Lower lobe of right lung (tissue), 2 donors: ENCODE measurements around the gene SAG. TPM values are rescaled to one million over a fixed set of nuclear protein-coding genes. Genes with fewer than 3 reads are reported as not detected.

Source experiments
- ATAC-seq, 2 donors: fragments of 200-7000 bp; cut with Tn5 transposase; one replicate each; pipeline ENCODE4 v1.9.1; 2020 to 2022; ENCODE audit warnings: mild to moderate bottlenecking in 2 of 2, moderate library complexity in 2 of 2
- DNase-seq: peaks from one replicate; pipeline ENCODE4 v3.0.0-alpha.2; 2020
- H3K27ac ChIP-seq: fragments of 200-600 bp; one replicate; pipeline ENCODE4 v1.8.0; 2022
- H3K27me3 ChIP-seq: fragments of 200-600 bp; one replicate; pipeline ENCODE4 v1.8.0; 2022; ENCODE audit warnings: low read depth
- H3K36me3 ChIP-seq: fragments of 200-600 bp; one replicate; pipeline ENCODE4 v1.8.0; 2022; ENCODE audit warnings: mild to moderate bottlenecking
- H3K4me1 ChIP-seq: fragments of 200-600 bp; one replicate; pipeline ENCODE4 v1.8.0; 2022
- H3K4me3 ChIP-seq: fragments of 200-600 bp; one replicate; pipeline ENCODE4 v1.8.0; 2022; ENCODE audit warnings: mild to moderate bottlenecking
- H3K9me3 ChIP-seq: fragments of 200-600 bp; one replicate; pipeline ENCODE4 v1.8.0; 2022
- intact Hi-C: fragments of 100-400 bp; cut with DNase I; formaldehyde crosslinking; loops from one replicate; pipeline ENCODE4 v1.11.0; 2022
- total RNA-seq: library from RNA; stranded (reverse); fragmentation: NEBNext Ultra II Directional; extraction: Animal tissue kit (Norgen Biotek cat#: 25700); gene quantifications from one replicate; pipeline ENCODE4 v1.2.1, GENCODE V29; 2021
- TF ChIP-seq, protein P1 (sequence below): fragments of 200-600 bp; IDR thresholded peaks from one replicate; pipeline ENCODE4 v1.8.0; 2022; ENCODE audit warnings: antibody characterized with exemption, mild to moderate bottlenecking
- donor health status: DM: no; HTN: yes; CAD: no; lungs with severe emphysema.

SAG gene
- total RNA-seq, 1 donor from 2014 or later: not detected

DNA sequence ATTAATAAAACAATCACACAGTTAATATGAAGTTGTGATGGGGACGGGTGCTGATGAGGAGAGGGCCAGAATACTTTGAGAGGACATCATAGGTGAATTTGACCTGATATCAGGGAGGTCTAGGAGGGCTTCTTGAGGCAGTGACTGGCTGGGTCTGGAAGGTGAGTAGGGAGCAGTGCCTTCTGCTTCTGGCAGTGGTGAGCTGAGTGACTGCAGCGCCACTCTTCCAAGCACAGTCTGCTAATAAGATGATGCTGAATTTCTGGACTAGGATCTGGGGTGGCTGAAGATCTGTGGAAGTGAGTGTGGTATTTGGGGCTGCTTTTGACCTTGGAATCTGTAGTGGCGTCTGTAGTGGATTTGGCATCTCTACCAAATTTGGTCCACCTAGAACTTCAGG lies 52.2 kb downstream of the SAG start:
- DNase-seq (no peak), ATAC-seq (no peak)
- TF ChIP-seq, protein P1, sequence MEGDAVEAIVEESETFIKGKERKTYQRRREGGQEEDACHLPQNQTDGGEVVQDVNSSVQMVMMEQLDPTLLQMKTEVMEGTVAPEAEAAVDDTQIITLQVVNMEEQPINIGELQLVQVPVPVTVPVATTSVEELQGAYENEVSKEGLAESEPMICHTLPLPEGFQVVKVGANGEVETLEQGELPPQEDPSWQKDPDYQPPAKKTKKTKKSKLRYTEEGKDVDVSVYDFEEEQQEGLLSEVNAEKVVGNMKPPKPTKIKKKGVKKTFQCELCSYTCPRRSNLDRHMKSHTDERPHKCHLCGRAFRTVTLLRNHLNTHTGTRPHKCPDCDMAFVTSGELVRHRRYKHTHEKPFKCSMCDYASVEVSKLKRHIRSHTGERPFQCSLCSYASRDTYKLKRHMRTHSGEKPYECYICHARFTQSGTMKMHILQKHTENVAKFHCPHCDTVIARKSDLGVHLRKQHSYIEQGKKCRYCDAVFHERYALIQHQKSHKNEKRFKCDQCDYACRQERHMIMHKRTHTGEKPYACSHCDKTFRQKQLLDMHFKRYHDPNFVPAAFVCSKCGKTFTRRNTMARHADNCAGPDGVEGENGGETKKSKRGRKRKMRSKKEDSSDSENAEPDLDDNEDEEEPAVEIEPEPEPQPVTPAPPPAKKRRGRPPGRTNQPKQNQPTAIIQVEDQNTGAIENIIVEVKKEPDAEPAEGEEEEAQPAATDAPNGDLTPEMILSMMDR: no peak

GRCh38 chr2:233360771-233361176 lies 53.2 kb downstream of the SAG start:
- DNase-seq (no peak), ATAC-seq (no peak)
- TF ChIP-seq, protein P1: no peak
- intact Hi-C loops: no loop called here
- no peak overlapping the region for H3K4me3 ChIP-seq
- H3K4me1 ChIP-seq: peaks cover 23% of the 10 kb centered on the region
- H3K36me3 ChIP-seq: no peaks in the 10 kb centered on the region
- no peaks in the 10 kb centered on the region for H3K9me3 ChIP-seq
- H3K27ac ChIP-seq: no peak overlapping the region
- H3K27me3 ChIP-seq: no peaks in the 10 kb centered on the region

More for the DNA sequence above, 52.2 kb downstream of the SAG start:
- Histone ChIP-seq H3K27ac (no peak overlapping the region), H3K36me3 (no peaks in the 10 kb centered on the region), H3K27me3 (no peaks in the 10 kb centered on the region), H3K9me3 (no peaks in the 10 kb centered on the region), H3K4me3 (no peak overlapping the region), H3K4me1 (peaks cover 32% of the 10 kb centered on the region)
- intact Hi-C loops: no loop called here

DNA sequence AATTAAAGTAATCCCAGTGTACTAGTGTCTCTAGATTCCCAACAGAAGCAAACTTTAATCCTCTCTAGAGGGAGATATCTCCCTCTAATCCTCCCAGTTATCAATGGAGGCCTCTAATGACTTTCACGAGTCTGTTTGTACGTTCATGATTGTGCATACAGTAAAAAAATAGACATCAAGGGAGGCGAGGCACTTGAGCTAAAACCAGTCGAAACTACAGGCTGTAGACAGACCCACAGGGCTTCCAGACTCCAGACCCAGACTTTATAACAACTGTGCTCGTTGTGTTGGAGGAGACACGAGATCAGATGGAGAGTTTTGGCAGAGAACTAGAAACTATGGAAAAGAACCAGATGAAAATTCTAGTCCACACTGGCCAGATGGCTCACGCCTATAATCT lies 53.7 kb downstream of the SAG start:
- ATAC-seq: no peak
- no peak overlapping the region for H3K27ac ChIP-seq
- TF ChIP-seq, protein P1: no peak
- intact Hi-C loops: no loop called here
- peaks cover 18% of the 10 kb centered on the region for H3K4me1 ChIP-seq
- no peaks in the 10 kb centered on the region for H3K9me3 ChIP-seq
- no peak overlapping the region for H3K4me3 ChIP-seq
- H3K36me3 ChIP-seq: no peaks in the 10 kb centered on the region
- no peak for DNase-seq
- H3K27me3 ChIP-seq: no peaks in the 10 kb centered on the region

DNA sequence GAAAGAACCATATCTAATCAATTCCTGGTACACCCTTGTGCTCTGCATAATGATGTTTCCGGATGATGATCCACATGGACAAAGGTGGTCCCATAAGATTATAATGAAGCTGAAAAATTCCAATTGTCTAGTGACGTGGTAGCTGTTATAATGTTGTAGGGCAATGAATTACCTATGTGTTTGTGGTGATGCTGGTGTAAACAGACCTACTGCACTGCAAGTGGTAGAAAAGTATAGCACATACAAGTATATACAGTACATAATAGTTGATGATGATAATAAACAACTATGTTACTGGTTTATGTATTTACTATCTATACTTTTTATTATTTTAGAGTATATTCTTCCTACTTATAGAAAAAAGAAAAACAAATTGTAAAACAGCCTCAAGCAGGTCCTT lies 55.1 kb downstream of the SAG start:
- TF ChIP-seq, protein P1: no peak
- intact Hi-C loops: no loop called here
- H3K36me3 ChIP-seq: no peaks in the 10 kb centered on the region
- peaks cover 4% of the 10 kb centered on the region for H3K4me1 ChIP-seq
- H3K4me3 ChIP-seq: no peak overlapping the region
- H3K27me3 ChIP-seq: no peaks in the 10 kb centered on the region
- no peak overlapping the region for H3K27ac ChIP-seq
- DNase-seq (no peak), ATAC-seq (no peak)
- H3K9me3 ChIP-seq: no peaks in the 10 kb centered on the region

DNA sequence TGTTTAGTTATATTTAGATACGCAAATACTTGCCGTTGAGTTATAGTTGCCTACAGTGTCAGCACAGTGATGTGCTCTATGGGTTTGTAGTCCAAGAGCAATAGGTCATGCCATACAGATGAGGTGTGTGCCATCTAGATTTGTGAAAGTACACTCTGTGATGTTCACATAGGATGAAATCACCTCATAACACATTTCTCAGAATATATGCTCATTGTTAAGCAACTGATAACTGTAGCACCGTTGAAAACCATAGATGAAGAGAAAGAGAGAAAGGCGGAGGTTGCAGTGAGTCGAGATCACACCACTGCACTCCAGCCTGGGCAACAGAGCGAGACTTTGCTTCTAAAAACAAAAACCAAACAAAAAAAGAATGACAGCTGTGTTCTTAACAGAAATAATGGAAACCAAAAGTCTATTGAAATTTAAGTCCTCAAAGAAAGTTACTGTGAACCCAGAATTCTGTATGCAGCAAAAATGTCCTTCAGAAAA lies 56.2 kb downstream of the SAG start:
- no peak for ATAC-seq
- TF ChIP-seq, protein P1: no peak
- intact Hi-C loops: no loop called here

More for the DNA sequence above, 56.2 kb downstream of the SAG start:
- Histone ChIP-seq H3K4me1 (no peaks in the 10 kb centered on the region), H3K4me3 (no peak overlapping the region), H3K27me3 (no peaks in the 10 kb centered on the region), H3K9me3 (no peaks in the 10 kb centered on the region), H3K36me3 (no peaks in the 10 kb centered on the region), H3K27ac (no peak overlapping the region)
- DNase-seq: no peak
